Naive thymus-derived CD8-positive, alpha-beta T cell (primary cell): ENCODE results near the gene CTBP1. TPM values are rescaled to one million over a fixed set of nuclear protein-coding genes. Genes with fewer than 3 reads are reported as not detected.
"Not testable (repeated sequence)": the region's sequence is repeated elsewhere in the genome, so short reads cannot be mapped to it uniquely, and the experiment has no call there.

Experiments
- ATAC-seq, 2 donors: fragments of 150-1000 bp; cut with Tn5 transposase in 1 of 2; sonication (Bioruptor Pico), chemical (Tn5 transposase) in 1 of 2; 1 replicate in 1 of 2; 2 replicates in 1 of 2; pipeline ENCODE4 v1.10.0; 2021; ENCODE audit warnings: mild to moderate bottlenecking in 2 of 2, moderate library complexity in 2 of 2
- POLR2A ChIA-PET: fragments of 350-600 bp; sonication (Branson Sonifier 250); formaldehyde crosslinking; loops from one replicate; lab custom pipeline; 2021; ENCODE audit warnings: antibody characterized with exemption; lab: Charles Lee
- DNase-seq, 10 donors: peaks; one replicate each; pipeline versions ENCODE4 v3.0.0 to v3.0.0-alpha.2; 2020 to 2022
- H3K27ac Mint-ChIP-seq, 10 donors: one replicate each; pipeline ENCODE4 v1.8.0; 2020 to 2022; ENCODE audit warnings: mild to moderate bottlenecking in 10 of 10, mixed read lengths in 10 of 10, moderate library complexity in 4 of 10, inconsistent platforms in 1 of 10
- H3K27me3 Mint-ChIP-seq, 5 donors: one replicate each; pipeline ENCODE4 v1.8.0; 2021 to 2022; ENCODE audit warnings: mixed read lengths in 5 of 5
- H3K36me3 Mint-ChIP-seq, 3 donors: one replicate each; pipeline ENCODE4 v1.8.0; 2020 to 2022; ENCODE audit warnings: mixed read lengths in 3 of 3, mild to moderate bottlenecking in 2 of 3, inconsistent platforms in 1 of 3
- H3K4me1 Mint-ChIP-seq, 4 donors: one replicate each; pipeline ENCODE4 v1.8.0; 2021 to 2022; ENCODE audit warnings: mixed read lengths in 4 of 4
- H3K4me3 Mint-ChIP-seq, 10 donors: one replicate each; pipeline ENCODE4 v1.8.0; 2020 to 2022; ENCODE audit warnings: mild to moderate bottlenecking in 10 of 10, mixed read lengths in 10 of 10, moderate library complexity in 6 of 10, inconsistent platforms in 1 of 10
- H3K9me3 Mint-ChIP-seq, 9 donors: one replicate each; pipeline ENCODE4 v1.8.0; 2020 to 2022; ENCODE audit warnings: mixed read lengths in 9 of 9, mild to moderate bottlenecking in 3 of 9, inconsistent platforms in 1 of 9, moderate library complexity in 1 of 9
- polyA plus RNA-seq, 3 donors: library from polyadenylated mRNA; unstranded; fragments of 300-500 nt; fragmentation: Illumina TruSeq; gene quantifications; one replicate each; pipeline ENCODE4 v1.2.3, GENCODE V29; 2021
- total RNA-seq, 8 experiments: library from RNA in 2 of 8; stranded (reverse) in 2 of 8; gene quantifications; one replicate each; pipeline ENCODE4 v1.2.3 and lab custom pipeline; 2021 to 2026

The CTBP1 gene
- total RNA-seq = 100 to 1,000 TPM; 189 to 193 TPM
- 100 to 1,000 TPM in 1 of 3 donors, 10 to 100 TPM in 2; 51.0 to 104 (median 93.7) TPM for polyA plus RNA-seq
- 153 to 268 (median 216) reads per million in 6 experiments for total RNA-seq (lab: John Stamatoyannopoulos, UW)

DNA sequence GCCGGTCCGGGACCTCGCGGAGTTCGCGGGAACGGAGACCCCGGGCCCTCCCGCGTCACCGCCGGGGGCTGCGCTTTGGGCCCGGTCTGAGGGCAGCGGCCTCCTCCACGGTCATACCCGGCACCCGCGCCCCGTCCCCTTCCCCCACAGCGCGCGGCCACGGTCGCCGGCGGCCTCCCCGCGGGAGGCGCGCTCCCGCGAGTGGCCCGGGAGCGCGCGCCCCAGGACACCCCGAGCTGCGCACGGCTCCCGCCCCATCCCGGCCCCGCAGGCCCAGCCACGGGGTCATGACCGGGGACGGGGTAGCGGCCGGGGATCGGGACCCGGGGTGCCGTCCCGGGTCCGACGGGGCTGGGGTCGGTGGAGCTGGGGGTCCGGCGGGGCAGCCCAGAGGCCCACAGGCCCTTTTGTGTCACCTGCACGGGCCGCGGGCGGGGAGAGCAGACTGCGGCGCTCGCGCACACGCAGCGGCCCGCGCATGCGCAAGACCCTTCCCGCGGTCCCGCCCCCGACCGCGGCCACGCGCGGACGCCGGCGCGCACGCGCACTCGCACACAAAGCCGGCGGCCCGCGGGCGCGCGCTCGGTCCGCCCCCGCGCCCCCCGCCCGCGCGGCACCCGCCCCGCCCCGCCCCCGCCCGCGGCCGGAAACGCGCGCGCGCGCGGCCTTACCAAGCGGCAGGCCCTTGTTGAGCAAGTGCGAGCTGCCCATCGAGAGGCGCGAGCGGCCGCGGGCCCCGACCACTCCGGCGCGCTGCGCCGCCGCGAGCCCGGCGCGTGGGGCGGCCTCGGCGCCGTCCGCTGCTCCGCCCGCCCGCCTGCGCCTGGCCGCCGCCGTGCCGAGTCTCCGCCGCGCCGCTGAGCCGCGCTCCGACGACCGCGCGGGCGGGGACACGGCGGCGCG lies at the start of gene CTBP1:
Gene CTBP1, minus strand, starts transcription at position 886 of the 903 bp plus-strand sequence. CDS start 7,799 bp downstream, outside the sequence.
- POLR2A ChIA-PET = interaction anchor here (0.6 to 5.2 kb wide), 21 partner anchors 12 to 1260 kb away, joined by 3 to 106 read pairs (median 5); partner anchors contain the start of genes MAEA, SLBP, SPON2 and UVSSA
- H3K9me3 Mint-ChIP-seq = peaks cover 0 to 8% (median 0%) of the 10 kb centered on the region in 9 donors
- H3K27ac Mint-ChIP-seq = peak within 1 kb of the TSS; percentile 90 to 97 (median 95)
- peaks cover 29 to 76% (median 70%) of the 10 kb centered on the region in 4 donors for H3K4me1 Mint-ChIP-seq
- ATAC-seq = peak; percentile 38 to 46
- DNase-seq = peak; percentile 73 to 96 (median 88)
- H3K36me3 Mint-ChIP-seq = peaks cover 0 to 2% (median 0%) of the 10 kb centered on the region in 3 donors
- H3K27me3 Mint-ChIP-seq = no peaks in the 10 kb centered on the region
- peak within 1 kb of the TSS; percentile 84 to 95 (median 90) for H3K4me3 Mint-ChIP-seq

DNA sequence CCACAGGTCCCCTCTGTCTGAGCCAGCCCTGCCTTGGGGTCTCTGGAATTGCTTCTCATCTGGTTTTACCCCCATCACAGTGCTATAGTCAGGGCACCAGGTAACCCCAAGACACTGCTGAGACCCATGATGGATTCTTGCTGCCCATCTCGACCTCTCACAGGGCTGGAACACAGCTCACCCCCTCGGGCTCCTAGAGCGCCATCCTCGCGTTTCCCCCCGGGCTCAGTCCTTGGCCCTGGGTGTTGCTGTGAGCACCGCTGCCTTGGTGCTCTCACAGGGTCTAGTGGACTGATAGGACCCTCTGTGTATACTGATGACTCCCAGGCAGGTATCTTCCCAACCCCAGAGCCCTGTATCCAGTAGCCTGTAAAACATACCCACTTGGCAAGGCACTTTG lies 49.5 kb upstream of the CTBP1 start:
- no peak for ATAC-seq
- DNase-seq = no peak
- H3K4me3 Mint-ChIP-seq = peak overlapping the region in 1 of 10 donors; percentile 24
- no peaks in the 10 kb centered on the region for H3K9me3 Mint-ChIP-seq
- H3K36me3 Mint-ChIP-seq = peaks cover 0 to 58% (median 2%) of the 10 kb centered on the region in 3 donors
- peak overlapping the region in 1 of 10 donors; percentile 28 for H3K27ac Mint-ChIP-seq
- POLR2A ChIA-PET = interaction anchor here (1.3 kb wide), 1 partner anchor 8 kb away, joined by 4 read pairs; no protein-coding TSS in a partner anchor
- peaks cover 32 to 70% (median 65%) of the 10 kb centered on the region in 4 donors for H3K4me1 Mint-ChIP-seq
- H3K27me3 Mint-ChIP-seq = no peaks in the 10 kb centered on the region

DNA sequence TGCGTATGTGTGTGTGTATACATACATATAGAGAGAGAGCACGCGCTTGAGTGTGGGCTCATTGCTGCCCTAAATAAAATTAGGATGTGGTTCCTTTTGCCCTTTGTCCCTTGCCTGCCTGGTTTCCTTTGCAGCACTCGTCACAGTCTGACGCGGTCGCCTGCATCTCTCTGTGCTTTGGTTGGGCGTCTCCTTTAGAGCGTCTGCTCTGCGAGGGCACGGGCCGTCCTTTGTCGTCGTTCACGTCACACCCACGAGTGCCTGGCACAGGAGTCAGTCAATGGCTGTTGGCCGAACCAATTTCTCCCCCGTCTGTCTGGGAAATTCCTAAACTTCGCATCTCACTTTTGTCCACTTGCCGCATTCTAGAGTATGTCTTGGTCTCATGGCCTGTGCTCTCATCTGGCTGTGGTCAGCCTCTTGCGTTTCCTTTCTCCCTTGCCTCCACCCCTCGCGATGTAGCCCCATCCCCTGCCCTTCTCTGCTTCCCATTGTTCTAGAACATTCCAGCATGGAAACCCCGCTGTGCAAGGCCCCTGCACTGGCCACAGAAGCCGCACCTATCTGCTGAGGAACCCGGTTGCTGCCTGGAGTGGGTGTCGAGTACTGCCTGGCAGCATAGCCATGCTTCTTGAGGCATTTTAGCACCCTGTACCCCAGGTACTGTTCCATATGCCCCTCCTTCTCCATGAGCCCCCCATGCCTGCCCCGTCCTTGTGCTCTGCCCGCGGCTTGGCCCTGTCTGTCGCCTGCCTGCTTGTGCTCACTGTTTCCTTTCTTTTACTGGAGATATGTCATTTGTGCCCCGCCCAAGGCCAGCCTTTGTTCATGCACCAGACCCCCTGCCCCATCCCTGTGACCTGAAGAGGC lies 48.8 kb upstream of the CTBP1 start:
- Mint-ChIP-seq H3K9me3 (no peaks in the 10 kb centered on the region), H3K4me1 (peaks cover 31 to 74% (median 66%) of the 10 kb centered on the region in 4 donors), H3K27me3 (no peaks in the 10 kb centered on the region), H3K4me3 (peak overlapping the region in 3 of 10 donors; percentile 10 to 70 (median 51)), H3K36me3 (peaks cover 0 to 55% (median 2%) of the 10 kb centered on the region in 3 donors), H3K27ac (peak overlapping the region in 3 of 10 donors; percentile 28 to 57 (median 52))
- no peak for ATAC-seq
- peak in 1 of 10 donors; percentile 13 for DNase-seq
- POLR2A ChIA-PET = interaction anchor here (1.3 kb wide), 1 partner anchor 7 kb away, joined by 4 read pairs; no protein-coding TSS in a partner anchor

DNA sequence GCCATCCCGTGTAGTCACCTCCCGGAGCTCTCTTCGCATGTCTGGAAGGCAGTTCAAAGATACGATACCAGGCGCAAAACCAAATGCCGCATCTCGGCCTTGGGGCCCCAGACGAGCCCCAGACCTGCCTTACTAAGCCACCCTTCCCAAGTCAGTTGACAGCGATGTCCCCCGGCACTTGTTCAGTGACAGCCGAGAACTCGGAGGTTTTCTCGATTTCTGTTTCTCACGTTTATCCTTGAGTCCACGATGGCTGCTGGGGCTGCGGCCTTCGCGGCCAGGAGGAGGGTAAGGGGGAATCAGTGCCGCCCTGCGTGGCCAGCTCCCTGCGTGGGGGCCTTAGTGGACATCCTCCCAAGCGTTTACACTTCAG lies 48.1 kb upstream of the CTBP1 start:
- POLR2A ChIA-PET = no interaction called here
- ATAC-seq = no peak

DNA sequence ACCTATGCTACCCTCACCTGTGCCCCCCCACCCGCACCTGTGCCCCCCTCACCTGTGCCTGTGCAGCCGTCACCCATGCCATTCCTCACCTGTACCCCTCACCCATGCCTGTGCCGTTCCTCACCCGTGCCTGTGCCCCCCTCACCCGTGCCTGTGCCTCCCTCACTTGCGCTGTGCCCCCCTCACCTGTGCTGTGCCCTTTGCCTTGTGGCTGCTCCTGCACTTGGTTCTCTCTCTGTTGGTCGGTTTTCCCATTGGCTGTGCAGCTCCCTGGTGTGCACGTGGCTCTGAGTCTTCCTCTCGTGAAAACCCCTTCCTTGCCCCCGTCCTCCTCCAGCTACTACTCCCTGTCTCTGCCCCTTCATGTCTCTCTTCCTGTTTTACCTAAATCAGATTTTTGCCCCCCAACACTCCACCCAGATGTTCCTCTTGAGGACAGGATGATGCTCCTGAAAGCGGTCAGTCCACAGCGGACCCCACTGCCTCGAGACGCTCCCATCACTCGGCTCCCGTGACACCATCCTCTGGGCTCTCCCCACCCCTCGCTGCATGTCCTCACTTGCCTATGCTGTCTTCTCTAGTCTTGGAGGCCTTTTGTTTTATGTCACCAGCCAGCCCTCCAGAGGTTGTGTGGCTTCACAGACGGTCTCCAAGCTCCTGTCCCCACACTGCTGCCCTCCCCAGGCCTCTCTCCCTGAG lies 47.5 kb upstream of the CTBP1 start:
- Mint-ChIP-seq H3K27ac (peak overlapping the region in 8 of 10 donors; percentile 37 to 88 (median 70)), H3K4me3 (peak overlapping the region in 4 of 10 donors; percentile 7 to 66 (median 30)), H3K27me3 (no peaks in the 10 kb centered on the region), H3K4me1 (peaks cover 38 to 76% (median 71%) of the 10 kb centered on the region in 4 donors), H3K36me3 (peaks cover 0 to 48% (median 0%) of the 10 kb centered on the region in 3 donors), H3K9me3 (no peaks in the 10 kb centered on the region)
- DNase-seq (no peak), ATAC-seq (no peak)
- POLR2A ChIA-PET = no interaction called here

More for the DNA sequence above, 48.1 kb upstream of the CTBP1 start:
- peak overlapping the region in 2 of 10 donors; percentile 19 to 66 for H3K4me3 Mint-ChIP-seq
- H3K27me3 Mint-ChIP-seq = no peaks in the 10 kb centered on the region
- peaks cover 0 to 53% (median under 1%) of the 10 kb centered on the region in 3 donors for H3K36me3 Mint-ChIP-seq
- no peak for DNase-seq
- peaks cover 37 to 76% (median 71%) of the 10 kb centered on the region in 4 donors for H3K4me1 Mint-ChIP-seq
- H3K9me3 Mint-ChIP-seq = no peaks in the 10 kb centered on the region
- peak overlapping the region in 6 of 10 donors; percentile 8 to 88 (median 76) for H3K27ac Mint-ChIP-seq

DNA sequence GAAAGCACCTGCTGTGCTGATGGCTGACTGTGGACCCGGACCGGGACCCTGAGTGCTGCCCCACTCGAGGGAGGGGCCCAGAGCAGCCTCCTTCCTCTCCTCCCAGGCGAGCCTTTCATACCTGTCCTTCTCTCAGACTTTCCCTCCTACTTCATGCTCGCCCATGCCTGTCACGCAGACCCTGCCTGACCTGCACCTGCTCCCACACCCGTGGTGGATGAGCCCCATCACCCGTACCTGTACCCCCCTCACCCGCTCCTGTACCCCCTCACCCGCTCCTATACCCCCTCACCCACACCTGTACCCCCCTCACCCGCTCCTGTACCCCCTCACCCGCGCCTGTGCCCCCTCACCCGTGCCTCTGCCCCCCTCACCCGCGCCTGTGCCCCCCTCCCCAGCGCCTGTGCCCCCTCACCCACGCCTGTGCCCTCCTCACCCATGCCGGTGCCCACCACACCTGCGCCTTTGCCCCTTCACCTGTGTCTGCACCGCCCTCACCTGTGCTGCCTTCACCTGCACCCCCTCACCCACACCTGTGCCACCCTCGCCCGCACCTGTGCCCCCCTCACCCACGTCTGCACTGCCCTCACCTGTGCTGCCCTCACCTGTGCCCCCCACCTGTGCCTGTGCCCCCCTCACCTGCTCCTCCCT lies 46.6 kb upstream of the CTBP1 start:
- H3K27me3 Mint-ChIP-seq = no peaks in the 10 kb centered on the region
- DNase-seq (no peak), ATAC-seq (no peak)
- peaks cover 0 to 39% (median 0%) of the 10 kb centered on the region in 3 donors for H3K36me3 Mint-ChIP-seq
- POLR2A ChIA-PET = no interaction called here
- peak overlapping the region in 1 of 10 donors; percentile 40 for H3K4me3 Mint-ChIP-seq
- H3K4me1 Mint-ChIP-seq = peaks cover 42 to 78% (median 73%) of the 10 kb centered on the region in 4 donors
- H3K27ac Mint-ChIP-seq = peak overlapping the region in 2 of 10 donors; percentile 15 to 56
- H3K9me3 Mint-ChIP-seq = no peaks in the 10 kb centered on the region

DNA sequence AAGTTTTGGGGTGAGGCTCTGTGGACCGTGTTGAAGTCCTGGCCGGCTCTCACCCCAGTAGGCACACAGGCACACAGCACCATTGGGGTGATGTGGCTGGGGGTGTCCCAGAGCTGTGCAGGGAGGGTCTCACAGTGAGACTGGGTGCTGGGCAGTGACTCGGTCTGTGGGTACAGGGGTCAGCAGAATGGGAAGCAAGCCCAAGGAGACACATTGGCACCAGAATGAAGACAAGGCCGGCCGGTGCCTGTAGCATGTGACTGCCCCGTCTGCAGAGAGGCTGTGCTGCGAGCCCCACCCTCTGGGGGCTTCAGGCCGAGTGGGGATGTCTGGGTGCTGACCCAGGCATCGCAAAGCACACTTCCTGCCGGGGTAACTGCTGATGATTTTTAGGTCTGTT lies 46.0 kb upstream of the CTBP1 start:
- DNase-seq = no peak
- ATAC-seq = no peak
- Mint-ChIP-seq H3K27me3 (no peaks in the 10 kb centered on the region), H3K4me3 (peak overlapping the region in 4 of 10 donors; percentile 23 to 40 (median 32)), H3K27ac (peak overlapping the region in 4 of 10 donors; percentile 15 to 82 (median 40)), H3K36me3 (peaks cover 0 to 33% (median 0%) of the 10 kb centered on the region in 3 donors), H3K9me3 (no peaks in the 10 kb centered on the region), H3K4me1 (peaks cover 41 to 79% (median 74%) of the 10 kb centered on the region in 4 donors)
- POLR2A ChIA-PET = no interaction called here

DNA sequence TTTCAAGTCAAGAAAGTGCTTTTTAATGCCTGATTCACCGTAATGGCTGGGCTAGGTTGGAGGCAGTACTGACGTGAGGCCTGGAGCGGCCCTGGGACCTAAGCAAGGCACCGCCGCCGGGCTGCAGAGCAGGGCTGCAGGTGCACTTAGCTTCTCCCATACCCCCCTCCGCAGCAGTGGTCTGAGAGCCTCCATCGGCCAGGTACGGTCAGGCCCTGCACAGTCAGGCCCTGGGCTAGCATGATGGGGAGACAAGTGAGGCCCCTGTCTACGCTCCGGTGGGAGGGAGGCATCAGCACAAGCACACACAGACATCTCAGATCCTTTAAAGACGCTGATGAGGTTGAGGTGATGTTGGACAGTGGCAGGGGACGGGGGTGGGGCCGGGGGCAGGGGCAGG lies 45.5 kb upstream of the CTBP1 start:
- H3K27me3 Mint-ChIP-seq = no peaks in the 10 kb centered on the region
- peak overlapping the region in 3 of 10 donors; percentile 20 to 52 (median 25) for H3K27ac Mint-ChIP-seq
- no peak for ATAC-seq
- no peaks in the 10 kb centered on the region for H3K9me3 Mint-ChIP-seq
- DNase-seq = no peak
- H3K4me3 Mint-ChIP-seq = peak overlapping the region in 1 of 10 donors; percentile 9
- POLR2A ChIA-PET = no interaction called here
- H3K36me3 Mint-ChIP-seq = peaks cover 0 to 28% (median 0%) of the 10 kb centered on the region in 3 donors
- peaks cover 37 to 76% (median 70%) of the 10 kb centered on the region in 4 donors for H3K4me1 Mint-ChIP-seq

DNA sequence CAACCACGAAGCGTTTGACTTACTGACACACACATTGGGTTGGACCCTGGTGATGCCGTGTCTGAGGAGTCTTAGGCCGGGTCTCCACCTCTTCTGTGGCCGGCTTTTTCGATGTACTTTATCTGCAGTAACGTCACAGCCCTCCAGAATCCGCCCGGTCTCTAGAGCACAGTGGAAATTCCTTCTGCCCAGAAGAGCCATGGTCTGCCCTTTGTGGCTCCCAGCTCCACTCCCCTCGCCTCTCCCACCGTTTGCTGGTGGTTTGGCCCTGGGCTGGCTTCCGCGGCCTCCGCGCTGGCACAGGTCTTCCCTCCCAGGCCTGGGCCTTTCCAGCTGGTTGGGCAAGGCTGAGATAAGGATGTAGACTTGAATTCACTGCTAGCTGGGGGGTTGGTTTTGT lies 45.1 kb upstream of the CTBP1 start:
- ATAC-seq (no peak), DNase-seq (no peak)
- no peaks in the 10 kb centered on the region for H3K9me3 Mint-ChIP-seq
- peak overlapping the region in 7 of 10 donors; percentile 9 to 43 (median 29) for H3K4me3 Mint-ChIP-seq
- POLR2A ChIA-PET = interaction anchor here (1.4 kb wide), 1 partner anchor 15 kb away, joined by 6 read pairs; no protein-coding TSS in a partner anchor
- peaks cover 34 to 71% (median 66%) of the 10 kb centered on the region in 4 donors for H3K4me1 Mint-ChIP-seq
- peaks cover 0 to 24% (median 0%) of the 10 kb centered on the region in 3 donors for H3K36me3 Mint-ChIP-seq
- no peaks in the 10 kb centered on the region for H3K27me3 Mint-ChIP-seq
- peak overlapping the region in 7 of 10 donors; percentile 57 to 85 (median 66) for H3K27ac Mint-ChIP-seq

DNA sequence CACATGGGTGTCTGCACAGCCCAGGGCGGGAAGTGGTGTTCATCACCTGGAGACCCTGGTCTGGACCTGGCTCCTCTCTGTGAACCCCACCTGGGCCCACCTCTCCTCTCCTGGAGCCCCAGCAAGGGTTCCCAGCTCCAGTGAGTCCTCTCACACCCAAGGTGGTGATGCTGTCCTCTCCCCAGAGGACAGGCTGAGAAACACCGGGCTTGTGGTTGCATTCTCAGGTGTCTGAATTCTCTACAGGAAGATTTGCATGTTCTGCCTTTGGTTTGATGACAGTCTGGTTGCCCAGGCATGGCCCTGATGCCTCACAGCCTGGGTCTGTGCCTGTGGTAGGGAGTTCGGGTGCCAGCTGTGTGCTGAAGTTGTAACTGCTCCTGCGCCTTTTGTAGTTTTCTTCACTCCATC lies 44.6 kb upstream of the CTBP1 start:
- Mint-ChIP-seq H3K4me1 (peaks cover 34 to 73% (median 66%) of the 10 kb centered on the region in 4 donors), H3K27ac (peak overlapping the region in 7 of 10 donors; percentile 57 to 85 (median 66)), H3K4me3 (peak overlapping the region in 8 of 10 donors; percentile 18 to 43 (median 30)), H3K36me3 (peaks cover 0 to 21% (median 0%) of the 10 kb centered on the region in 3 donors), H3K27me3 (no peaks in the 10 kb centered on the region), H3K9me3 (no peaks in the 10 kb centered on the region)
- ATAC-seq (no peak), DNase-seq (no peak)
- POLR2A ChIA-PET = interaction anchor here (1.4 kb wide), 1 partner anchor 16 kb away, joined by 6 read pairs; no protein-coding TSS in a partner anchor

DNA sequence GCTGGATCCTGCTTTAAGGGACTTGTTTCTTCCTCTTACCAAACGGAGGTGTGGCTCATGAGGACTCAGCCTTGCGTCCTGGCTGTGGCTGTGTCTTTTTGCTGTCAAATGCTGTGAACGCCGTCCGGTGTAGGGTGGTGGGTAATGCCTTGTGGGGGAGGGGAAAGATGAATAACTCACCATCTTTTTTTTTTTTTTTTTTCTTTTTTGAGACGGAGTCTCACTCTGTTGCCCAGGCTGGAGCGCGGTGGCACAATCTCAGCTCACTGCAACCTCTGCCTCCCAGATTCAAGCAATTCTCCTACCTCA lies 43.7 kb upstream of the CTBP1 start:
- peaks cover 0 to 13% (median 0%) of the 10 kb centered on the region in 3 donors for H3K36me3 Mint-ChIP-seq
- H3K27me3 Mint-ChIP-seq, H3K9me3 Mint-ChIP-seq, ATAC-seq, DNase-seq: not testable (repeated sequence)
- POLR2A ChIA-PET = interaction anchor here (1.4 to 6.2 kb wide), 2 partner anchors 16 to 54 kb away, joined by 6 to 42 read pairs; partner anchors contain the start of gene UVSSA
- H3K4me1 Mint-ChIP-seq = peaks cover 29 to 69% (median 61%) of the 10 kb centered on the region in 4 donors
- peak overlapping the region in 5 of 10 donors; percentile 28 to 83 (median 57) for H3K27ac Mint-ChIP-seq
- peak overlapping the region in 9 of 10 donors; percentile 19 to 94 (median 89) for H3K4me3 Mint-ChIP-seq
